ENCODE results near the gene IFI27L1. TPM values are rescaled to one million over a fixed set of nuclear protein-coding genes. Genes with fewer than 3 reads are reported as not detected.

IFI27L1 gene, protein sequence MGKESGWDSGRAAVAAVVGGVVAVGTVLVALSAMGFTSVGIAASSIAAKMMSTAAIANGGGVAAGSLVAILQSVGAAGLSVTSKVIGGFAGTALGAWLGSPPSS
- total RNA-seq = 1 to 10 TPM; 6.9 to 8.4 TPM
- polyA plus RNA-seq = 1 to 10 TPM; 4.3 to 7.9 (median 6.6) TPM
- total RNA-seq = 2.3 to 8.4 (median 5.0) reads per million in 6 experiments

- Mint-ChIP-seq H3K27me3 (no peaks in the 10 kb centered on the region), H3K4me3 (peak within 1 kb of the TSS; percentile 89 to 100 (median 99)), H3K36me3 (peaks cover 19 to 34% (median 28%) of the 10 kb centered on the region in 3 donors), H3K27ac (peak within 1 kb of the TSS; percentile 94 to 100 (median 99)), H3K4me1 (peaks cover 28 to 54% (median 49%) of the 10 kb centered on the region in 4 donors), H3K9me3 (no peaks in the 10 kb centered on the region)
- peak; percentile 92 to 98 (median 96) for DNase-seq
- peak; percentile 87 to 90 for ATAC-seq
- POLR2A ChIA-PET = interaction anchor here (0.5 to 2.8 kb wide), 16 partner anchors 9 to 141 kb away, joined by 3 to 18 read pairs (median 3); partner anchors contain the start of genes IFI27L2 and OTUB2
Measured at GRCh38 chr14:94080621-94081385, at the start of gene IFI27L1, which contains the start of gene DDX24. Gene IFI27L1 (plus strand): TSS chr14:94081310. CDS start chr14:94096938, 15,628 bp downstream. Gene DDX24 (minus strand): TSS chr14:94081202. CDS start chr14:94079742, 1,460 bp downstream.

- H3K9me3 Mint-ChIP-seq = no peaks in the 10 kb centered on the region
- no peaks in the 10 kb centered on the region for H3K36me3 Mint-ChIP-seq
- no peak overlapping the region for H3K4me3 Mint-ChIP-seq
- no peak for DNase-seq
- peaks cover 9 to 17% (median 12%) of the 10 kb centered on the region in 4 donors for H3K4me1 Mint-ChIP-seq
- H3K27me3 Mint-ChIP-seq = peaks cover 0 to 4% (median 0%) of the 10 kb centered on the region in 5 donors
- no peak for ATAC-seq
- POLR2A ChIA-PET = no interaction called here
- H3K27ac Mint-ChIP-seq = peak overlapping the region in 1 of 10 donors; percentile 21
Measured at GRCh38 chr14:94031883-94032279, 49.2 kb upstream of the IFI27L1 start.

DNA sequence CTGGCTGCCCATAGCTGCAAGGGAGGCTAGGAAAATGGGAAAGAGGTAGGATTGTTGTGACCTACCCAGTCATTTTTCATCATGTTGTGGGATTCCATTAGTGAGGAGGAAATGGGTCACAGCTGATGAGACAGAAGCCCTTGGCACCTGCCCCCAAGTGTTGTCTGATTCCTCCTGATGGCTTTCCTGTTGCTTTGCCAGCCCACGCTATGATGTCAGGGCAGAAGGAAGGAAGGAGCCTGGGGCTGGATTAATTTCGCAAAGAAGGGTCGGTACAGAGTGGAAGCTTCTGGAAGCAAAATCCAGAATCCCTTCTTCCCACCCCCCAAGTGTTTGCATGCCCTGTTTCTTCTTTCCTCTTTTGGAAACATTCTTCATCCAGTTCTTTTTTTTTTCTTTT lies 46.2 kb upstream of the IFI27L1 start:
- peaks cover 2 to 6% (median 3%) of the 10 kb centered on the region in 4 donors for H3K4me1 Mint-ChIP-seq
- no peak overlapping the region for H3K27ac Mint-ChIP-seq
- no peak overlapping the region for H3K4me3 Mint-ChIP-seq
- no peaks in the 10 kb centered on the region for H3K9me3 Mint-ChIP-seq
- H3K27me3 Mint-ChIP-seq = peaks cover 0 to 4% (median 0%) of the 10 kb centered on the region in 5 donors
- DNase-seq = no peak
- no peaks in the 10 kb centered on the region for H3K36me3 Mint-ChIP-seq
- POLR2A ChIA-PET = interaction anchor here (0.7 to 1.7 kb wide), 4 partner anchors 9 to 102 kb away, joined by 4 to 5 read pairs (median 4); partner anchors contain the start of gene OTUB2
- no peak for ATAC-seq

DNA sequence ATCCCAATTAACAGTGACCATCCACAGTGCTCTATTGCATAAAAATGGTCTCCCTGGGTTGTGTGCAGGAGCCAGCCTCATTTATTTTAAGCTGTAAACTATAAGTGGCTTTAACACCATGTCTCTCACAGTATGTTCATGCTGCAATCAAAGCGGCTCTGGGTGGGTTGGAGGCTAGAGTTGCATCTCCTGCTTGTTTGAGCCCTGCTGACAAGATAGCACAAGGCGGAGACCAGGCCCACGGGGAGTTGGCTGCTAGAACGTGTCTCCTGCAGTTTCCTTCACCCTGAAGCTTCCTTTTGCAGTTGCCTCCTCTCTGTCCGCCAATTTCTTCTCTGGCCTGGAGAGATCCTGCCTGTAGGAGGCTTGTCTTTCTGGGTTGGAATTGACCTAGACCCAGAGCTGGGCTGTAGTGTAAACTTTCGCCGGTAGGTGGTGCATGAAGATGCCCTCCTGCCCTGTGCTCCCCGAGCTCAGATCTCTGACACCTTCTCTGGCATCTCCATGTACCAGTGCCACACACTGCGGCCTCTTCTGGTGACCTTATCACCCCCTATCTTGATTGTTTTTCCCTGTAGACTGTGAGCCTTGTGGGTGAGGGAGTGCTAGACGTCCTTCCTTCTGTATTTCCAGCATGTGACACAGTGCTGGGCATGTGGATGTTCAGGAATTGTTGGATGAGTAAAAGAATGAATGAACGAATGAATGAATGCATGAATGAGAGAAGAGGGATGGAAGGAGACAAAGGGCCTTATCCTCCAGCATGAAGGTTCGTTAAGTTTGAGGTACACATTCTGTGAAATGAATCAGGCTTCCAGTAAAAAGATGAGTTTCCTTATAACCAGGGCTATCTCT lies 44.6 kb upstream of the IFI27L1 start:
- Mint-ChIP-seq H3K4me1 (peaks cover 2 to 7% (median 5%) of the 10 kb centered on the region in 4 donors), H3K4me3 (no peak overlapping the region), H3K27ac (peak overlapping the region in 2 of 10 donors; percentile 24 to 73), H3K9me3 (no peaks in the 10 kb centered on the region), H3K27me3 (peaks cover 0 to 4% (median 0%) of the 10 kb centered on the region in 5 donors), H3K36me3 (no peaks in the 10 kb centered on the region)
- POLR2A ChIA-PET = interaction anchor here (0.6 to 1.6 kb wide), 4 partner anchors 35 to 144 kb away, joined by 3 to 6 read pairs (median 4); no protein-coding TSS in a partner anchor
- DNase-seq (peak; percentile 42 to 82 (median 70)), ATAC-seq (peak; percentile 78 to 92)

DNA sequence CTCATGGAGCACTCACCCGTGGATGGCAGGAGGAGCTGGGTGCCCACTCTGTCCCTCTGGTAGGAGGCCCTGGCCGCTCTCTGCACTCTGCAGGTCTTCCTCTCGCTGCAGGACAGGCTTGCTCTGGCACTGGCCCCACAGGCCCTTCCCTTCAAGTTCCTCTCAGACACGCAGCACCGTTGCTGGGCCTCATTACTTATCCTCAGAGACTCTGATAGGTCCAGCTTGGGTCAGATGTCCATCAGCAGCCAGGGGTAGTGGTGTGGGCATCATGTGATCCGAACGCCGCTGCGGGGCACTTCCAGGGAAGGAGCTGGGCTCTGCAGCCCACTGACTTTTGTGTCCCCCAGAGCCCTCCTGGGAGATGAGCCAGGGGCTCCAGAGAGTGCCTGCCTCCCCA lies 43.2 kb upstream of the IFI27L1 start:
- peaks cover 0 to 4% (median 0%) of the 10 kb centered on the region in 5 donors for H3K27me3 Mint-ChIP-seq
- no peaks in the 10 kb centered on the region for H3K36me3 Mint-ChIP-seq
- no peaks in the 10 kb centered on the region for H3K9me3 Mint-ChIP-seq
- H3K4me1 Mint-ChIP-seq = peaks cover 2 to 10% (median 5%) of the 10 kb centered on the region in 4 donors
- POLR2A ChIA-PET = interaction anchor here (0.7 kb wide), 1 partner anchor 29 kb away, joined by 6 read pairs; no protein-coding TSS in a partner anchor
- ATAC-seq (no peak), DNase-seq (no peak)
- no peak overlapping the region for H3K27ac Mint-ChIP-seq
- H3K4me3 Mint-ChIP-seq = no peak overlapping the region

DNA sequence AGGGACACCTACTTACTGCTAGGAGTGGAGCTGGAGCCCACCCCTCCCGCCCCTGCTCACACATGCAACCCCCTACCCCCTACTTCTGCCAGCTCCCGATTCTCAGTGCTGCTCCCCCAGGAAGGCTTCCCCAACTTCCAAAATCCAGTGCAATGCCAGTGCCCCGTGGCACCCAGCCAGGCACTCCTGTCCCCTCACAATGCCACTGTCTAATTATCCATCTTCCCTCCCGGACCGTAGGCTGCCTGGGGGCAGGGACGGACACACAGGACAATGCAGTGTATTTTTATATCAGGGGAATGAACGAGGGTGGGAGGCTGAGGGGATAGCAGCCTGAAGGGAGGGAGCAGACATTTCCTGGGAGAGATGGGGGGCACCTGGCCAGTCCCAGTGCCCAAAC lies 42.6 kb upstream of the IFI27L1 start:
- no peaks in the 10 kb centered on the region for H3K9me3 Mint-ChIP-seq
- no peak overlapping the region for H3K4me3 Mint-ChIP-seq
- H3K36me3 Mint-ChIP-seq = no peaks in the 10 kb centered on the region
- ATAC-seq (no peak), DNase-seq (no peak)
- H3K4me1 Mint-ChIP-seq = peaks cover 2 to 10% (median 5%) of the 10 kb centered on the region in 4 donors
- POLR2A ChIA-PET = no interaction called here
- no peak overlapping the region for H3K27ac Mint-ChIP-seq
- peaks cover 0 to 4% (median 0%) of the 10 kb centered on the region in 5 donors for H3K27me3 Mint-ChIP-seq

- Mint-ChIP-seq H3K4me3 (no peak overlapping the region), H3K4me1 (peaks cover 2 to 12% (median 5%) of the 10 kb centered on the region in 4 donors), H3K27me3 (peaks cover 0 to 4% (median 0%) of the 10 kb centered on the region in 5 donors), H3K36me3 (no peaks in the 10 kb centered on the region), H3K27ac (no peak overlapping the region), H3K9me3 (no peaks in the 10 kb centered on the region)
- no peak for ATAC-seq
- no peak for DNase-seq
- POLR2A ChIA-PET = no interaction called here
Measured at GRCh38 chr14:94038921-94039629, 42.0 kb upstream of the IFI27L1 start.

DNA sequence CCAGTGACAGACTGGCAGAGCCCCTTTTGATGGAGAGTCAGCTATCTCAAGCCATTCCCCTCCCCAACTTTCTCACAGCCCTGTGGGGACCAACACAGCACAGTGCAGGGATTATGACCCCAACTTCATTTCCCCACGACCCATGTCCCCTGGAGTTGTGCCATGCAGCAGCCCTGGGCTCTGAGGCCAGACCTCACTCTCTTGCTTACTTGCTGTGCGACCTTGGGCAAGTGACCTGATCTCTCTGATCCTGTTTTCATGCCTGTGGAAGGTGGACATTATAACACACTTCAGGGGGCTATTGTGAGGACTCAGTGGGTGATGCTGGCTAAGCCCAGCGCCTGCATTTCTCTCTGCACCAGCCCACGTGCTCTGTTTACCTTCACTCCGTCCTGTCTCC lies 40.9 kb upstream of the IFI27L1 start:
- H3K36me3 Mint-ChIP-seq = peaks cover 0 to 3% (median 0%) of the 10 kb centered on the region in 3 donors
- no peak for DNase-seq
- ATAC-seq = no peak
- no peak overlapping the region for H3K4me3 Mint-ChIP-seq
- no peaks in the 10 kb centered on the region for H3K9me3 Mint-ChIP-seq
- peak overlapping the region in 1 of 10 donors; percentile 70 for H3K27ac Mint-ChIP-seq
- H3K4me1 Mint-ChIP-seq = peaks cover 2 to 15% (median 5%) of the 10 kb centered on the region in 4 donors
- POLR2A ChIA-PET = no interaction called here
- H3K27me3 Mint-ChIP-seq = peaks cover 0 to 4% (median 0%) of the 10 kb centered on the region in 5 donors

- ATAC-seq (no peak), DNase-seq (no peak)
- Mint-ChIP-seq H3K4me1 (peaks cover 2 to 15% (median 5%) of the 10 kb centered on the region in 4 donors), H3K4me3 (no peak overlapping the region), H3K36me3 (peaks cover 0 to 8% (median 0%) of the 10 kb centered on the region in 3 donors), H3K9me3 (no peaks in the 10 kb centered on the region), H3K27ac (peak overlapping the region in 2 of 10 donors; percentile 40 to 70), H3K27me3 (peaks cover 0 to 4% (median 0%) of the 10 kb centered on the region in 5 donors)
- POLR2A ChIA-PET = no interaction called here
Measured at GRCh38 chr14:94040796-94041195, 40.3 kb upstream of the IFI27L1 start.

- ATAC-seq = no peak
- Mint-ChIP-seq H3K9me3 (no peaks in the 10 kb centered on the region), H3K4me3 (no peak overlapping the region), H3K36me3 (peaks cover 0 to 17% (median 0%) of the 10 kb centered on the region in 3 donors), H3K4me1 (peaks cover under 1 to 12% (median 2%) of the 10 kb centered on the region in 4 donors), H3K27me3 (peaks cover 0 to 1% (median 0%) of the 10 kb centered on the region in 5 donors), H3K27ac (peak overlapping the region in 6 of 10 donors; percentile 5 to 82 (median 60))
- POLR2A ChIA-PET = interaction anchor here (0.6 kb wide), 1 partner anchor 91 kb away, joined by 3 read pairs; no protein-coding TSS in a partner anchor
- no peak for DNase-seq
Measured at GRCh38 chr14:94041551-94042346, 39.4 kb upstream of the IFI27L1 start.
